ENCODE results near the gene RGS3. TPM values are rescaled to one million over a fixed set of nuclear protein-coding genes. Genes with fewer than 3 reads are reported as not detected.

RGS3 gene
- total and polyA plus RNA-seq, 2 donors (not counting 3 experiments of a cell fraction or from before 2014, with no cell fraction given): 356 to 416 TPM

GRCh38 chr9:113452113-113452605, 11.4 kb upstream of the RGS3 start:
- no peak for FAIRE-seq

More at GRCh38 chr9:113452113-113452605, 11.4 kb upstream of the RGS3 start:
- Histone ChIP-seq H3K4me2 (ENCODE audit: insufficient read depth, low read length) (no peak overlapping the region), H3K9me1 (replicated peaks; ENCODE audit: control insufficient read depth, extremely low read depth, insufficient read depth, low read length) (no peaks in the 10 kb centered on the region), H3K4me3 (replicated peaks in 1 of 3; ENCODE audit: insufficient read depth in 1 of 3, low read depth in 1 of 3, low read length in 3 of 3) (no peak overlapping the region), H3K27ac (ENCODE audit: insufficient read depth, low read depth, low read length) (no peak overlapping the region), H3K9me3 (replicated peaks; ENCODE audit: control insufficient read depth, insufficient read depth, low read length) (no peaks in the 10 kb centered on the region), H4K20me1 (replicated peaks; ENCODE audit: control insufficient read depth, extremely low read depth, insufficient read depth, low read length) (no peaks in the 10 kb centered on the region), H3K79me2 (ENCODE audit: control insufficient read depth, insufficient read depth, low read length) (no peaks in the 10 kb centered on the region), H3K9ac (replicated peaks; ENCODE audit: extremely low read depth, insufficient read depth, low read length) (no peak overlapping the region), H3K27me3 (ENCODE audit: control insufficient read depth in 2 of 2, insufficient read depth in 2 of 2, low read length in 2 of 2) (no peaks in the 10 kb centered on the region), H2AFZ (ENCODE audit: low read depth, low read length) (no peak overlapping the region), H3K4me1 (ENCODE audit: control insufficient read depth, extremely low read depth, insufficient read depth, low read length) (peaks cover 22% of the 10 kb centered on the region), H3K36me3 (ENCODE audit: control insufficient read depth in 2 of 2, extremely low read depth in 1 of 2, insufficient read depth in 2 of 2, low read length in 2 of 2) (no peaks in the 10 kb centered on the region)
- DNase-seq (ENCODE audit: low read depth, low spot score): no peak
- dilution Hi-C loops (cut with MboI; ENCODE audit: extremely low pct_ligation_motif_present, low sequenced_read_pairs) (no loop called here), intact Hi-C loops (cut with micrococcal nuclease) (no loop called here)
- CTCF ChIA-PET: interaction anchor here (1.1 to 1.9 kb wide), 6 partner anchors 22 to 206 kb away, joined by 3 to 7 read pairs (median 6); no protein-coding TSS in a partner anchor
- BruUV-seq (replicated peaks): no TSS peak
- TF ChIP-seq GATA2 (IDR thresholded peaks at IDR 0.05; ENCODE audit: insufficient read depth, insufficient read length, low read depth, low read length) (no peak), POLR2AphosphoS5 (IDR thresholded peaks at IDR 0.05; ENCODE audit: insufficient read depth, low read depth, low read length) (no peak), JUN (IDR thresholded peaks at IDR 0.05; ENCODE audit: borderline replicate concordance, insufficient read depth, insufficient read length, low read depth) (no peak), CTCF (IDR thresholded peaks at IDR 0.05; ENCODE audit: extremely low read depth in 1 of 2, insufficient read depth in 1 of 2, low read depth in 1 of 2, low read length in 2 of 2) (no peak), MAX (IDR thresholded peaks at IDR 0.05; ENCODE audit: insufficient read depth, insufficient read length) (no peak), FOS (IDR thresholded peaks at IDR 0.05; ENCODE audit: borderline replicate concordance, insufficient read depth, low read length) (no peak), MYC (IDR thresholded peaks at IDR 0.05; ENCODE audit: low read depth, low read length) (no peak), EZH2 (IDR thresholded peaks at IDR 0.05; ENCODE audit: borderline replicate concordance, low read depth, low read length, severe bottlenecking) (no peak), POLR2A (IDR thresholded peaks at IDR 0.05; ENCODE audit: low read depth, low read length) (no peak)
- POLR2A ChIA-PET: no interaction called here
